ENCODE data around the gene ABCB11. TPM values are rescaled to one million over a fixed set of nuclear protein-coding genes. Genes with fewer than 3 reads are reported as not detected.

Gene ABCB11
- total RNA-seq, 1 experiment from 2014 or later: 0.12 TPM

- DNase-seq (ENCODE audit: low read depth, low spot score) (no peak), ATAC-seq (no peak)
- RAD21 ChIA-PET (ENCODE audit: low non-redundant PET in 1 of 2, low total read pairs in 2 of 2, uncharacterized antibody in 2 of 2, unreplicated experiment in 2 of 2): no interaction called here
- TF ChIP-seq CEBPB (IDR thresholded peaks at IDR 0.05; ENCODE audit: low read depth) (no peak), SRF (IDR thresholded peaks at IDR 0.05; ENCODE audit: low read depth) (no peak), POLR2A (IDR thresholded peaks at IDR 0.05; ENCODE audit: borderline replicate concordance, extremely low read depth, insufficient read depth, insufficient read length) (no peak), EGR1 (IDR thresholded peaks at IDR 0.05; ENCODE audit: low read depth) (no peak), CBX3 (IDR thresholded peaks at IDR 0.05; ENCODE audit: low read depth) (no peak), ELF1 (IDR thresholded peaks at IDR 0.05; ENCODE audit: borderline replicate concordance, low read depth) (no peak), SP1 (IDR thresholded peaks at IDR 0.05; ENCODE audit: low read depth) (no peak), POLR2AphosphoS5 (IDR thresholded peaks at IDR 0.05; ENCODE audit: low read depth, low read length) (no peak), EZH2phosphoT487 (IDR thresholded peaks at IDR 0.05; ENCODE audit: borderline replicate concordance) (no peak), ZFX (IDR thresholded peaks at IDR 0.05) (no peak), CTCF (IDR thresholded peaks at IDR 0.05 in 2 of 3, conservative IDR thresholded peaks at IDR 0.05 in 1 of 3; ENCODE audit: borderline replicate concordance in 1 of 3, insufficient read depth in 1 of 3, low read depth in 2 of 3, low read length in 2 of 3) (no peak), EZH2 (IDR thresholded peaks at IDR 0.05) (no peak), RAD21 (IDR thresholded peaks at IDR 0.05; ENCODE audit: low read depth) (no peak), FOSL1 (IDR thresholded peaks at IDR 0.05; ENCODE audit: low read depth) (no peak), ZBTB33 (IDR thresholded peaks at IDR 0.05; ENCODE audit: extremely low read depth, insufficient replicate concordance, low read length) (no peak), SIN3A (IDR thresholded peaks at IDR 0.05; ENCODE audit: low read depth) (no peak), ZNF274 (IDR thresholded peaks at IDR 0.05; ENCODE audit: low read depth, low read length) (no peak)
- TF ChIP-seq, protein P1, sequence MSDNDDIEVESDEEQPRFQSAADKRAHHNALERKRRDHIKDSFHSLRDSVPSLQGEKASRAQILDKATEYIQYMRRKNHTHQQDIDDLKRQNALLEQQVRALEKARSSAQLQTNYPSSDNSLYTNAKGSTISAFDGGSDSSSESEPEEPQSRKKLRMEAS (IDR thresholded peaks at IDR 0.05): no peak
- TF ChIP-seq, protein P2, sequence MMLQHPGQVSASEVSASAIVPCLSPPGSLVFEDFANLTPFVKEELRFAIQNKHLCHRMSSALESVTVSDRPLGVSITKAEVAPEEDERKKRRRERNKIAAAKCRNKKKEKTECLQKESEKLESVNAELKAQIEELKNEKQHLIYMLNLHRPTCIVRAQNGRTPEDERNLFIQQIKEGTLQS (IDR thresholded peaks at IDR 0.05): no peak
- Histone ChIP-seq H3K4me1 (ENCODE audit: control insufficient read depth in 1 of 2, insufficient read depth in 2 of 2, low read length in 2 of 2) (no peaks in the 10 kb centered on the region), H3K36me3 (ENCODE audit: control insufficient read depth in 1 of 2, insufficient read depth in 2 of 2, low read length in 2 of 2) (no peaks in the 10 kb centered on the region), H3K4me2 (ENCODE audit: low read length) (no peak overlapping the region), H3K79me2 (ENCODE audit: insufficient read depth, low read length) (no peaks in the 10 kb centered on the region), H3K4me3 (replicated peaks in 1 of 2; ENCODE audit: low read depth in 1 of 2, low read length in 2 of 2) (no peak overlapping the region), H3K9me2 (ENCODE audit: insufficient read depth) (no peaks in the 10 kb centered on the region), H3K9ac (ENCODE audit: low read length) (no peak overlapping the region), H3K27me3 (ENCODE audit: insufficient read depth, low read length) (no peaks in the 10 kb centered on the region), H2AFZ (ENCODE audit: low read depth, low read length, poor library complexity, severe bottlenecking) (no peak overlapping the region), H4K20me1 (ENCODE audit: insufficient read depth) (no peaks in the 10 kb centered on the region), H3K27ac (ENCODE audit: low read depth, low read length) (no peak overlapping the region), H3K9me3 (ENCODE audit: control insufficient read depth in 1 of 2, insufficient read depth in 1 of 2, low read depth in 1 of 2, low read length in 2 of 2) (no peaks in the 10 kb centered on the region)
- CTCF ChIA-PET: no interaction called here
- no TSS peak for BruUV-seq (replicated peaks)
- POLR2A ChIA-PET: no interaction called here
- intact Hi-C loops (cut with micrococcal nuclease): no loop called here
Measured at GRCh38 chr2:169001116-169001815, 29.9 kb downstream of the ABCB11 start.

All from HCT116 (cell line).